Loucy (cell line): ENCODE measurements around the gene MAGEA2.
"Not testable (repeated sequence)": the region's sequence is repeated elsewhere in the genome, so short reads cannot be mapped to it uniquely, and the experiment has no call there.

Experiments used
- CTCF ChIP-seq: fragments of 200-600 bp; sonication (generic); conservative IDR thresholded peaks from 2 replicates; pipeline ENCODE4 v1.5.1; 2014; ENCODE audit warnings: mild to moderate bottlenecking, antibody characterized with exemption, low read length
- EZH2phosphoT487 ChIP-seq: fragments of 200-600 bp; IDR thresholded peaks from 2 replicates; pipeline ENCODE4 v1.6.1; 2018; ENCODE audit warnings: antibody characterized with exemption, mild to moderate bottlenecking, moderate library complexity, borderline replicate concordance

GRCh38 chrX:152754871-152755270 lies 1.2 kb upstream of the MAGEA2 start:
- not testable (repeated sequence) for TF ChIP-seq CTCF, EZH2phosphoT487
